Measurements from ENCODE around the gene ZNF567. TPM values are rescaled to one million over a fixed set of nuclear protein-coding genes. Genes with fewer than 3 reads are reported as not detected.

ZNF567 gene
- total and polyA plus RNA-seq, 4 donors = 2.3 to 12.3 (median 3.1) TPM

- H3K4me1 ChIP-seq (ENCODE audit: control insufficient read depth in 5 of 5, insufficient read depth in 5 of 5, low read length in 5 of 5) = peaks cover 5 to 15% (median 12%) of the 10 kb centered on the region in 5 donors
- H3K27ac ChIP-seq (ENCODE audit: low read depth in 1 of 2, low read length in 1 of 2) = peak overlapping the region; percentile 50 to 82
- peak; percentile 4 to 33 (median 13) for DNase-seq
- H3K27me3 ChIP-seq (ENCODE audit: control insufficient read depth in 3 of 3, insufficient read depth in 3 of 3, low read length in 2 of 3) = no peaks in the 10 kb centered on the region
- peaks cover 0 to 6% (median 5%) of the 10 kb centered on the region in 4 donors for H3K9me3 ChIP-seq (ENCODE audit: control insufficient read depth in 4 of 4, insufficient read depth in 3 of 4, low read length in 3 of 4)
- ATAC-seq (ENCODE audit: insufficient read depth, low FRiP score) = no peak
- TF ChIP-seq, protein P1, sequence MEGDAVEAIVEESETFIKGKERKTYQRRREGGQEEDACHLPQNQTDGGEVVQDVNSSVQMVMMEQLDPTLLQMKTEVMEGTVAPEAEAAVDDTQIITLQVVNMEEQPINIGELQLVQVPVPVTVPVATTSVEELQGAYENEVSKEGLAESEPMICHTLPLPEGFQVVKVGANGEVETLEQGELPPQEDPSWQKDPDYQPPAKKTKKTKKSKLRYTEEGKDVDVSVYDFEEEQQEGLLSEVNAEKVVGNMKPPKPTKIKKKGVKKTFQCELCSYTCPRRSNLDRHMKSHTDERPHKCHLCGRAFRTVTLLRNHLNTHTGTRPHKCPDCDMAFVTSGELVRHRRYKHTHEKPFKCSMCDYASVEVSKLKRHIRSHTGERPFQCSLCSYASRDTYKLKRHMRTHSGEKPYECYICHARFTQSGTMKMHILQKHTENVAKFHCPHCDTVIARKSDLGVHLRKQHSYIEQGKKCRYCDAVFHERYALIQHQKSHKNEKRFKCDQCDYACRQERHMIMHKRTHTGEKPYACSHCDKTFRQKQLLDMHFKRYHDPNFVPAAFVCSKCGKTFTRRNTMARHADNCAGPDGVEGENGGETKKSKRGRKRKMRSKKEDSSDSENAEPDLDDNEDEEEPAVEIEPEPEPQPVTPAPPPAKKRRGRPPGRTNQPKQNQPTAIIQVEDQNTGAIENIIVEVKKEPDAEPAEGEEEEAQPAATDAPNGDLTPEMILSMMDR (IDR thresholded peaks at IDR 0.05; ENCODE audit: control extremely low read depth, extremely low read depth) = no peak
- H3K4me3 ChIP-seq = peak overlapping the region; percentile 92
- H3K36me3 ChIP-seq (ENCODE audit: control insufficient read depth in 4 of 4, insufficient read depth in 4 of 4, low read length in 4 of 4) = peaks cover 8 to 23% (median 16%) of the 10 kb centered on the region in 4 donors
- 12 to 14% methylated on average over 20 of the region's 20 CpGs for WGBS, 2 donors
- H3K9ac ChIP-seq (ENCODE audit: insufficient read depth in 1 of 2, low read length in 2 of 2) = peak overlapping the region; percentile 77 to 93
Observed at GRCh38 chr19:36686365-36687213, 823 bp upstream of the ZNF567 start.

DNA sequence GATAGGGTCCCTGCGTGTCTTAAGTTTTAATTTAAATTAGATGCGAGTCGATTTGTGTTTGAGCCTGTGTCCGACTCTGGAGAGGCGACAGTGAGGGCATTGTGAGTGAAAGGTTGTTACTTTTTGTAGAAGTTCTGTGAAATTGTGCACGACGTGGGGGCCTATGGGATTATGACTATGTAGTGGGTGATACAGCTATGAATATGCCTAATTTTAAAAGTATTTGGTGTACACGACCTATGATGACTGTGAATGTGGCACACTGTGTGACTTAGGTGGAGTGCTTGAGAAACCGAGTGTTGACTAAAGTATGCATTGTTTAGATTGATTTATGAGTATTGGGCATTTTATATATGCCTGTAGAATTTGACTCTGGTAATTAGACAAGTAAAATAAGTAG, 646 bp downstream of the ZNF567 start:
- WGBS, 2 donors = 10 to 11% methylated on average over 9 of the region's 9 CpGs
- ATAC-seq (ENCODE audit: insufficient read depth, low FRiP score) = no peak
- no peak for DNase-seq
- peak overlapping the region; percentile 79 to 93 for H3K9ac ChIP-seq (ENCODE audit: insufficient read depth in 1 of 2, low read length in 2 of 2)
- H3K4me3 ChIP-seq = peak overlapping the region; percentile 72
- H3K27me3 ChIP-seq (ENCODE audit: control insufficient read depth in 3 of 3, insufficient read depth in 3 of 3, low read length in 2 of 3) = no peaks in the 10 kb centered on the region
- H3K4me1 ChIP-seq (ENCODE audit: control insufficient read depth in 5 of 5, insufficient read depth in 5 of 5, low read length in 5 of 5) = peaks cover 5 to 15% (median 12%) of the 10 kb centered on the region in 5 donors
- peaks cover 15 to 35% (median 26%) of the 10 kb centered on the region in 4 donors for H3K36me3 ChIP-seq (ENCODE audit: control insufficient read depth in 4 of 4, insufficient read depth in 4 of 4, low read length in 4 of 4)
- TF ChIP-seq, protein P1 (IDR thresholded peaks at IDR 0.05; ENCODE audit: control extremely low read depth, extremely low read depth) = no peak
- H3K9me3 ChIP-seq (ENCODE audit: control insufficient read depth in 4 of 4, insufficient read depth in 3 of 4, low read length in 3 of 4) = peaks cover 0 to 15% (median 8%) of the 10 kb centered on the region in 4 donors
- H3K27ac ChIP-seq (ENCODE audit: low read depth in 1 of 2, low read length in 1 of 2) = peak overlapping the region in 1 of 2 donors; percentile 77

DNA sequence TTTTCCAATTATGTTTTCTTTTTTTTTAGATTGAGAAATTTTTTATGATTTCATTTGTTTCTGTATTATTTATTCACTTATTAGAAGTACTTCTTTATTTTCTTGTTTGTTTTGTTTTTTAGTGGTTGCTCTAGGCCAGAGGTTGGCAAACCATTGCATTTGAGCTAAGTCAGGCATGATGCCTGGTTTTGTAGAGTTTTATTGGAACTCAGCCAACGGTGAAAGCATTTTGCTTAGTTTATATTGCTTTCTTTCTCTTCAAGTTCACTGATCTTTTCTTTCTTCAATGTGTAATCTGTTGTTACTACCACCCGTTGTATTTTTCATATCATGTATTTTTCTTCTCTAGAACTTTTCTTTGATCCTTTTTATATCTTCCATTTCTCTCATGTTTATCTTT, 19.7 kb downstream of the ZNF567 start:
- 84 to 95% methylated on average over 2 of the region's 2 CpGs for WGBS, 2 donors
- peaks cover 12 to 54% (median 27%) of the 10 kb centered on the region in 4 donors for H3K9me3 ChIP-seq (ENCODE audit: control insufficient read depth in 4 of 4, insufficient read depth in 3 of 4, low read length in 3 of 4)
- peaks cover 11 to 32% (median 19%) of the 10 kb centered on the region in 4 donors for H3K36me3 ChIP-seq (ENCODE audit: control insufficient read depth in 4 of 4, insufficient read depth in 4 of 4, low read length in 4 of 4)
- DNase-seq (no peak), ATAC-seq (ENCODE audit: insufficient read depth, low FRiP score) (no peak)
- H3K4me3 ChIP-seq = no peak overlapping the region
- H3K4me1 ChIP-seq (ENCODE audit: control insufficient read depth in 5 of 5, insufficient read depth in 5 of 5, low read length in 5 of 5) = no peaks in the 10 kb centered on the region
- no peak overlapping the region for H3K27ac ChIP-seq (ENCODE audit: low read depth in 1 of 2, low read length in 1 of 2)
- no peak overlapping the region for H3K9ac ChIP-seq (ENCODE audit: insufficient read depth in 1 of 2, low read length in 2 of 2)
- H3K27me3 ChIP-seq (ENCODE audit: control insufficient read depth in 3 of 3, insufficient read depth in 3 of 3, low read length in 2 of 3) = no peaks in the 10 kb centered on the region
- TF ChIP-seq, protein P1 (IDR thresholded peaks at IDR 0.05; ENCODE audit: control extremely low read depth, extremely low read depth) = no peak
